PC-3 (cell line): Measurements from ENCODE around the gene ALDH3B2.
"Not testable (repeated sequence)": the region's sequence is repeated elsewhere in the genome, so short reads cannot be mapped to it uniquely, and the experiment has no call there.

Experiments
- CTCF ChIP-seq: fragments of 300-600 bp; sonication (generic); conservative IDR thresholded peaks from 2 replicates; pipeline ENCODE4 v1.5.1; 2017; ENCODE audit warnings: antibody characterized with exemption, low read depth, mild to moderate bottlenecking, low read length
- EZH2 ChIP-seq: fragments of 300-600 bp; sonication (generic); IDR thresholded peaks from one replicate; pipeline ENCODE4 v1.6.1; 2017; ENCODE audit warnings: antibody characterized with exemption, mild to moderate bottlenecking, low read length; ENCODE audit not compliant: unreplicated experiment
- EZH2phosphoT487 ChIP-seq: fragments of 300-600 bp; sonication (generic); IDR thresholded peaks from 2 replicates; pipeline ENCODE4 v1.6.1; 2018; ENCODE audit warnings: mild to moderate bottlenecking, antibody characterized with exemption, low read length, borderline replicate concordance

GRCh38 chr11:67716226-67716625 is 41.8 kb upstream of the ALDH3B2 start:
- not testable (repeated sequence) for TF ChIP-seq CTCF, EZH2, EZH2phosphoT487
